ENCODE data around the gene DDX47. TPM values are rescaled to one million over a fixed set of nuclear protein-coding genes. Genes with fewer than 3 reads are reported as not detected.
A peak's percentile ranks its signal among the peaks of the same experiment; 100 is the strongest.

DDX47 gene
- total RNA-seq, 1 experiment from 2014 or later = 115 TPM

GRCh38 chr12:12836571-12836970 lies 23.4 kb downstream of the DDX47 start:
- TF ChIP-seq REST (IDR thresholded peaks at IDR 0.05; ENCODE audit: insufficient read depth in 1 of 2, low read depth in 2 of 2, low read length in 1 of 2) = no peak
- no peak for TF ChIP-seq CTCF (IDR thresholded peaks at IDR 0.05)
- BruUV-seq (replicated peaks) = no TSS peak
- intact Hi-C loops (cut with micrococcal nuclease; ENCODE audit: unreplicated experiment) = no loop called here
- no peaks in the 10 kb centered on the region for H3K27me3 ChIP-seq (ENCODE audit: control insufficient read depth, insufficient read depth, low read length)
- H3K4me3 ChIP-seq (ENCODE audit: low read depth in 2 of 2, low read length in 2 of 2) = no peak overlapping the region
- H3K9me3 ChIP-seq (ENCODE audit: control insufficient read depth, insufficient read depth, low read depth, low read length) = no peaks in the 10 kb centered on the region
- peaks cover 6% of the 10 kb centered on the region; the same call in 1 of the 2 replicates for H3K36me3 ChIP-seq (ENCODE audit: control insufficient read depth, insufficient read depth, low read length)
- POLR2A ChIA-PET = interaction anchor here (0.6 kb wide), 2 partner anchors 37 to 48 kb away, joined by 3 to 5 read pairs; no protein-coding TSS in a partner anchor
- DNase-seq (ENCODE audit: low read depth, low spot score) (no peak), ATAC-seq (no peak; the same call in 1 of the 2 replicates)
- CTCF ChIA-PET = interaction anchor here (0.6 to 0.7 kb wide), 2 partner anchors 36 to 44 kb away, joined by 3 to 6 read pairs; no protein-coding TSS in a partner anchor
- in situ Hi-C loops (cut with HindIII; ENCODE audit: low pct_unique_long_range_greater_than_20kb, low sequenced_read_pairs) = no loop called here
- peaks cover 55% of the 10 kb centered on the region for H3K4me1 ChIP-seq (ENCODE audit: control insufficient read depth, insufficient read depth, low read length)
- peak overlapping the region; percentile 93 for H3K27ac ChIP-seq (ENCODE audit: low read length)

- no peaks in the 10 kb centered on the region for H3K9me3 ChIP-seq (ENCODE audit: control insufficient read depth, insufficient read depth, low read depth, low read length)
- H3K36me3 ChIP-seq (ENCODE audit: control insufficient read depth, insufficient read depth, low read length) = peaks cover 6% of the 10 kb centered on the region; the same call in 1 of the 2 replicates
- ATAC-seq = peak; percentile 53
- TF ChIP-seq CTCF (IDR thresholded peaks at IDR 0.05) = peak; percentile 70; the same call in 1 of the 2 replicates
- TF ChIP-seq SIN3A (IDR thresholded peaks at IDR 0.05; ENCODE audit: borderline replicate concordance, insufficient read depth, low read depth, low read length) = no peak
- no peak for TF ChIP-seq REST (IDR thresholded peaks at IDR 0.05; ENCODE audit: insufficient read depth in 1 of 2, low read depth in 2 of 2, low read length in 1 of 2)
- TF ChIP-seq POLR2AphosphoS5 (IDR thresholded peaks at IDR 0.05; ENCODE audit: low read depth, low read length) = no peak
- TF ChIP-seq TCF7L2 (IDR thresholded peaks at IDR 0.05; ENCODE audit: low read depth, low read length) = no peak
- peaks cover 61% of the 10 kb centered on the region for H3K4me1 ChIP-seq (ENCODE audit: control insufficient read depth, insufficient read depth, low read length)
- H3K4me3 ChIP-seq (ENCODE audit: low read depth in 2 of 2, low read length in 2 of 2) = no peak overlapping the region
- ChIA-PET POLR2A (interaction anchor here (0.6 to 0.9 kb wide), 6 partner anchors 13 to 65 kb away, joined by 3 to 18 read pairs (median 6); no protein-coding TSS in a partner anchor), CTCF (interaction anchor here (0.5 to 0.7 kb wide), 3 partner anchors 35 to 59 kb away, joined by 3 to 12 read pairs (median 6); no protein-coding TSS in a partner anchor)
- peak overlapping the region; percentile 93 for H3K27ac ChIP-seq (ENCODE audit: low read length)
- no TSS peak for BruUV-seq (replicated peaks)
- intact Hi-C loops (cut with micrococcal nuclease; ENCODE audit: unreplicated experiment) = loop anchor here (1.0 kb wide), 1 partner anchor 55 kb away; no protein-coding TSS in a partner anchor
- in situ Hi-C loops (cut with HindIII; ENCODE audit: low pct_unique_long_range_greater_than_20kb, low sequenced_read_pairs) = no loop called here
- DNase-seq (ENCODE audit: low read depth, low spot score) = peak; percentile 71
- no peaks in the 10 kb centered on the region for H3K27me3 ChIP-seq (ENCODE audit: control insufficient read depth, insufficient read depth, low read length)
Observed at GRCh38 chr12:12837025-12837812, 24.1 kb downstream of the DDX47 start.
